Muscle of leg (tissue), 11 donors: ENCODE measurements around the gene AQP1. TPM values are rescaled to one million over a fixed set of nuclear protein-coding genes. Genes with fewer than 3 reads are reported as not detected.

Source experiments
- DNase-seq: peaks from one replicate; pipeline ENCODE4 v3.0.0; 2013
- H3K27ac ChIP-seq: one replicate; pipeline ENCODE4 v1.5.1; 2013; ENCODE audit warnings: mild to moderate bottlenecking, low read length, control low read depth
- H3K27me3 ChIP-seq: one replicate; pipeline ENCODE4 v1.6.1; 2013; ENCODE audit warnings: low read length; ENCODE audit not compliant: control insufficient read depth, insufficient read depth
- H3K36me3 ChIP-seq: one replicate; pipeline ENCODE4 v1.6.1; 2013; ENCODE audit warnings: low read length; ENCODE audit not compliant: control insufficient read depth, insufficient read depth
- H3K4me1 ChIP-seq: one replicate; pipeline ENCODE4 v1.6.1; 2013; ENCODE audit warnings: low read length; ENCODE audit not compliant: control insufficient read depth, insufficient read depth
- H3K4me3 ChIP-seq: one replicate; pipeline ENCODE4 v1.5.1; 2013; ENCODE audit warnings: low read length, control low read depth
- H3K9me3 ChIP-seq: replicated peaks from 2 replicates; pipeline ENCODE4 v1.6.1; 2013; ENCODE audit warnings: low read depth, low read length; ENCODE audit not compliant: control insufficient read depth
- WGBS: methylation state at CpG from one replicate; pipeline ENCODE4 v1.1.5; 2013; ENCODE audit warnings: missing lambda C conversion rate; ENCODE audit not compliant: insufficient coverage; 5-methylcytosine and 5-hydroxymethylcytosine counted together
- polyA plus RNA-seq, 8 donors: library from polyadenylated mRNA; unstranded; fragments of 120-200 nt; gene quantifications; one replicate each; pipeline versions ENCODE4 v1.2.1 to v1.2.3, GENCODE V29; 2013; ENCODE audit warnings: inconsistent platforms in 1 of 8, low replicate concordance in 1 of 8; ENCODE audit not compliant: insufficient read length in 8 of 8, insufficient read depth in 1 of 8
- total RNA-seq: library from RNA; stranded (reverse); fragments of 120-200 nt; gene quantifications from one replicate; pipeline ENCODE4 v1.2.4, GENCODE V29; 2013

The AQP1 gene
- total and polyA plus RNA-seq, 9 donors, result 76.5 to 109 (median 87.6) TPM

DNA sequence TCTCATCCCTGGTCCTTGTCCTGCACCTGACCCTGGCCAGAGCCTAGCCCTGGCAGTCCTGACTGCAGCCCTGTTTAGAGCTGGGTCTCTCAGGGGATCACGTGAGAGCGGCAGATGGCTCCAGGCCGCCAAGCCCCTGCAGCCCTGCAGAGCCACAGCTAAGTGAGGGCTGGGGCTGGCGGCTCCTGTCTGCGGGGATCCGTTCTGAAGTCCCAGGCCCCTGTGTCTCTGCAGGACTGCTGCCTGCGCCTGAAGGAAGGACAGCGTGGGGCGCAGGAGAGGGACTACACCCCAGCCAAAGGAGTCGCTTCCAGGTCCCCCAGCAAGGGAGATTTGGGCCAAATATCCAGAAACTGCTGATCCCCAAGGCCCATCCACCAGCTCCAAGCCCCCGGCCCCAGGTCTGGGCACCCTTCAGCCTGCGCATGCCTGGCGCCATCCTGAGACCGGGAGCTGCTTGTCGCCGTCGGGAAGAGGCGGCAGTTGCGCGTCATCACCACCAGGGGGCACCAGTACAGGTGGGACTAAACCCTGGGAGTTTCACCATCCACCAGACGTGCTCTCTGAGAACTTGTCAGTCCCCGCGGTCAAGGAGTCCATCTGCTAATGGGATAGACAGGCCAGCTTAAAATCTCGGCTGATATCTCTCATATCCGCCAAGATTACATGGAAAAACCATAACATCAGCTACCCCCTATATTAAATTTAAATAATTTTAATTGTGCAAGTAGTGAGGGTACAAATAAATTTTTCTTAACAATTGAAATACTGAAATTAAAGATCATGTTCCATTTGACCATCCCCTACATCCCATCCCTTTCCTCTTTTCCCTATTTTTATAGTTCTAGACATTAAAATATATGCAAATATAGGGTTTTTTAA lies 27.0 kb downstream of the AQP1 start:
- H3K36me3 ChIP-seq, result no peaks in the 10 kb centered on the region
- H3K27me3 ChIP-seq, result no peaks in the 10 kb centered on the region
- peaks cover 17% of the 10 kb centered on the region for H3K4me1 ChIP-seq
- peak overlapping the region; percentile 16 for H3K4me3 ChIP-seq
- H3K9me3 ChIP-seq, result no peaks in the 10 kb centered on the region
- 5% methylated on average over 20 of the region's 25 CpGs for WGBS
- DNase-seq, result peak; percentile 74
- H3K27ac ChIP-seq, result no peak overlapping the region

DNA sequence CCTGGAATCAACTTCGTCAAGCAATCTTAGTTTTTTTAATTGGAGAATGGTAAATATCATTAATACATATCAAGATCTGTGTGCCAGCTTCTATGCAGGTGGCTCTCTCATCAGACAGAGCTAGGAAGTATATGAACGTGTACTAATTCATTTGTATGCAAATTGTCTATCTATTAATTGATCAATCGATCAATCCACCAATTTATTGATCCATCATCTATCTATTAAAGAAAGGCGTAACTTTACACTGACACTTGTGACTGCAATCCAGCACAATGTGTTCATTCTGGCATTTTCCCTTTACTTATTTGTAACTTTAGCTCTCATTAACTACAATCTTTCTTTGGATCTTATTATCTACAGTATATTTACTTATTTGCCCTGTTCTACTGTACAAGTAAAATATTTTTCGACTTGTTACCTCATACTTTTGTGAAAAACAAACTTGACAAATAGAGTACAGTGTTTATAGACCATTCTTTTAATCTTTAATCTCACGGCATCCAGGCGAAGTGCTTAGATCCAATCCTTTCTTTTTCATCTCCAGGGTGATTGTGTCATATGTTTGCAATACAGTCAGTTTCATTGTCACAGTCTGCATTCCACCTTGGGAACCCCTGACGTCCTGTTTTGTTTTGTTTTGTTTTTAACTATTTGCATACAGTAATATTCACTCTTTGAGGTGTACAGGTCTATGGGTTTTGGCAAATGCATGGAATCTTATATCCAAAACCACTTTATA lies 30.1 kb downstream of the AQP1 start:
- peaks cover 8% of the 10 kb centered on the region for H3K4me1 ChIP-seq
- no CpG with 5 or more reads among the region's 8 CpGs for WGBS

DNA sequence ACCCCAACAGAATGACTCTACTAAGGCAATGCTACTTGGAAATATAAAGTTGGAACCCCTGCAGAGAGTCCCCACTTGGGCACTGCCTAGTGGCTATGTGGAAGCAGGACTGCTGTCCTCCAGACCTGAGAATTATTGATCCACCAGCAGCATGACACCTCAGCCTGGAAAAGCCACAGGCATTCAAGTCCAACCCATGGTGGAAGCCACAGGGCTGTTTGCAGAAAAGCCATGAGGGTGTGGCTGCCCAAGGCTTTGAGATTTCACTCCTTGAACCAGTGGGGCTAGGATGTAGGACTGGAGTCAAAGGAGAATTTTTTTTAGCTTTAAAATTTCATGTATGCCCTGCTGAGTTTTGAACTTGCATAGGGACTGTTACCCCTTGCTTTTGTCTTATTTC lies 38.5 kb downstream of the AQP1 start:
- Histone ChIP-seq H3K4me1 (no peaks in the 10 kb centered on the region), H3K4me3 (no peak overlapping the region), H3K27ac (no peak overlapping the region), H3K27me3 (peaks cover 5% of the 10 kb centered on the region), H3K9me3 (no peaks in the 10 kb centered on the region), H3K36me3 (no peaks in the 10 kb centered on the region)
- DNase-seq, result no peak

More for the DNA sequence above, 30.1 kb downstream of the AQP1 start:
- Histone ChIP-seq H3K27me3 (no peaks in the 10 kb centered on the region), H3K9me3 (no peaks in the 10 kb centered on the region), H3K4me3 (no peak overlapping the region), H3K27ac (no peak overlapping the region), H3K36me3 (no peaks in the 10 kb centered on the region)
- DNase-seq, result no peak

DNA sequence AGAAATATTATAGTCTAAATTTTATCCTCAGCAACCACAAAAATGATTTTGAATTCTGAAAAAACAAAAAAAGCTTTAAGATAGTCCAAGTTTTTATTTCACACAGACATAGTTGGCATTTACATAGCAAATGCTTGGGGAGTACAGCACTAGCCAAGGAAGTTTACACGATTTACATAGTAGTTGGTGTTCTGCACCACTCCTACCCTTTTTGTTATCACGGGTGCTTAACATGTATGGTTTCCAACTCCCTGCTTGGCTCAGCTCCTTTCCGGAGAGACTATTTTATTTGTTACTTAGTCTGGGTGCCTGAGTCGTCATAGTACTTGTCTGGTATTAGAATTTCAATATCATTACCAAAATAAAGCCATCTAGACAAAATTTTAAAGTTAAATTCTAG lies 43.3 kb downstream of the AQP1 start:
- DNase-seq, result no peak
- no CpG with 5 or more reads among the region's 4 CpGs for WGBS
- Histone ChIP-seq H3K4me3 (no peak overlapping the region), H3K4me1 (no peaks in the 10 kb centered on the region), H3K9me3 (peaks cover 3% of the 10 kb centered on the region), H3K27ac (no peak overlapping the region), H3K27me3 (peaks cover 7% of the 10 kb centered on the region), H3K36me3 (no peaks in the 10 kb centered on the region)

DNA sequence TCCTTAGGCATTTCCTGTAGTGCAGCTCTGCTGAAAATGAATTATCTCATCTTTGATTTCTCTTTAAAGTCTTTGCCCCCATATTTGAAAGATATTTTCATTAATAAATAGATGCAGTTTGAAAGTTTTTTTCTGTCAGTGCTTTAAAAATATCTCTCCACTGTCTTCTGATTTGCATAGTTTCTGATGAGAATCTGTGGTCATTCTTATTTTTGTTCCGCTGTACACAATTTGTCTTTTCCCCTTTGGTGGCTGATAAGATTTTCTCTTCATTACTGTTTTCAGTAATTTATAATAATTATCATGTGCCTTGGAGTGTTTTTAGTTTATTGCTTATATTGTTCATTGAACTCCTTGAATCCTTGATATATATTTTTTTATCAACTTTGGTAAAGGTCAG lies 45.1 kb downstream of the AQP1 start:
- Histone ChIP-seq H3K27ac (no peak overlapping the region), H3K9me3 (peaks cover 3% of the 10 kb centered on the region), H3K4me3 (no peak overlapping the region), H3K4me1 (no peaks in the 10 kb centered on the region), H3K36me3 (no peaks in the 10 kb centered on the region), H3K27me3 (peaks cover 3% of the 10 kb centered on the region)
- no peak for DNase-seq
- no CpG with 5 or more reads among the region's 1 CpG for WGBS

DNA sequence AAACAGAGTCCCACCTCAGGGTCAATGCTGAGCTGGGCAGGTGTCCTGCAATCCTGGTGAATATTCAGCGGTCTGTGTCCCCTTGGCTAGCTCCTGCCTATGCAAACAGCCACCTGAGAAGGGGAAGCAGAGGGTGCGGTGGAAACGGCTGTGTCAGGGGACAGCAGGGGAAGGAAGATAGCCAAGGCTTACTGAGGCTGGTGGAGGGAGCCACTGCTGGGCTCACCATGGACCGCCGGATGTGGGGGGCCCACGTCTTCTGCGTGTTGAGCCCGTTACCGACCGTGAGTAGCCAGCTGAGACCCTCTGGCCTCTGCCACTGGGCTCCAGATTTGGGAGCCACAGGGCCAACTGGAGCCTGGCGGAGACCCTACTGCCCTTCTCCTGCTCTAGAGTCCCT lies 52.2 kb downstream of the AQP1 start, which contains the start of gene GHRHR:
GHRHR (plus strand) TSS at position 112 of the 400 bp plus-strand sequence; CDS start at position 228, 116 bp downstream.
- Histone ChIP-seq H3K36me3 (no peaks in the 10 kb centered on the region), H3K27ac (no peak within 1 kb of the TSS), H3K4me1 (no peaks in the 10 kb centered on the region), H3K27me3 (peaks cover 2% of the 10 kb centered on the region), H3K4me3 (no peak within 1 kb of the TSS), H3K9me3 (no peaks in the 10 kb centered on the region)
- WGBS, result 78% methylated on average over 11 of the region's 11 CpGs
- no peak for DNase-seq

DNA sequence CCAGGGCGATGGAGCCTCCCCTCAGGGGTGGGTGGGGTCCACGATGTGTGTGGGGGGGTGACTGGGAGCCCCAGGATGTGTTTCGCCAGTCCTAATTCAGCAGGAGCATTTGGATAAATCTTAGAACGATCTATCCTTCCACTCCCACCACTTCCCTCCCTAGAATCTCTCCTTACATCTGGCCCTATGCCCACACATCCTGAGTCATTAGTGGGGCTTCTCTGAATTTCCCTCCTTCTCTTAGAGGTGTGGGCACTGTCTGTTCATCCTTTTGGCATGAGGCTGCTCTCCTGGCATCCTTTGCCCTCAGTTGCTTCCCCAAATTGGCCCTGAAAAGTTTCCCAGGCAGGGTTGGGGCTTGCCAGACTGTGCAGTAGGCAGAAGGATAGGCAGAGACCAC lies 53.7 kb downstream of the AQP1 start:
- H3K36me3 ChIP-seq, result no peaks in the 10 kb centered on the region
- 40% methylated on average over 1 of the region's 4 CpGs for WGBS
- DNase-seq, result no peak
- peaks cover 2% of the 10 kb centered on the region for H3K27me3 ChIP-seq
- no peaks in the 10 kb centered on the region for H3K9me3 ChIP-seq
- no peak overlapping the region for H3K27ac ChIP-seq
- H3K4me3 ChIP-seq, result no peak overlapping the region
- H3K4me1 ChIP-seq, result no peaks in the 10 kb centered on the region

DNA sequence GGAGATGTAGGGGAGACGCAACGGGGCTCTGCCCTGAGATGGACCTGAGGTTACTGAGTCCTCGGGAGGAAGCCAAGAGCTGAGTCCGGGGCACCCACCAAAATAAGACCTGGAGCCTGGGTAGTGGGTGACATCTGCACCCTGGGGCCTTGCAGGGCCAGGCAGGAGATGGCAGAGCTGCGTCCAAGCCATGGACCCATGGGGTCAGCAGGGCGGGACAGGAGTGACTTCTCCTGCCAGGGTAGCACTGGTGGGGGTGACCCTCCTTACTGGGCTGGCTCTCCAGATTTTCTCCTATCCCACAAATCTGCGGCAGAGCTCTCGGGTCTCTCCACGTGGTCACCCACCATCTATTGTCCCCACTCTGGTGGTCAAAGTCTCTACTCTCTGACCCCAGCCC lies 54.2 kb downstream of the AQP1 start:
- no peak for DNase-seq
- Histone ChIP-seq H3K27me3 (peaks cover 2% of the 10 kb centered on the region), H3K4me3 (no peak overlapping the region), H3K36me3 (no peaks in the 10 kb centered on the region), H3K9me3 (no peaks in the 10 kb centered on the region), H3K27ac (no peak overlapping the region), H3K4me1 (no peaks in the 10 kb centered on the region)
- 70% methylated on average over 9 of the region's 9 CpGs for WGBS

DNA sequence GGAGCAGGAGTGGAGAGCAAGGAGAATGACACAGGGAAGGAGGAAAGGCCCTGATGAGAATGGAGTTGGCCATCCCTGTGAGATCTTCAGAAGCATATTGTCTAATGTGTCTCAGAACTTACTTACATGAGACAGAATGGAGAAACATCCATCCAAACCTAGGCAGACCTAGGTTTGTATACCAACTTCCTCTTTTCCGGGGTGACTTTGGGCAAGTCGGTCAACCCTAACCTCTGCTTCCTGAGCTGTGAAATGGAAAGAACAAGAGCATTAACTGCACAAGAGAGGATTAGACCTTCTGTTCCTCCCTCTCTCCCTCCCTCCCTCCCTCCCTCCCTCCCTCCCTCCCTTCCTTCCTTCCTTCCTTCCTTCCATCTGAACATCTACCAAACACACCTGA lies 56.6 kb downstream of the AQP1 start:
- Histone ChIP-seq H3K36me3 (no peaks in the 10 kb centered on the region), H3K9me3 (no peaks in the 10 kb centered on the region), H3K4me3 (no peak overlapping the region), H3K4me1 (peaks cover 4% of the 10 kb centered on the region), H3K27me3 (peaks cover 14% of the 10 kb centered on the region), H3K27ac (no peak overlapping the region)
- DNase-seq, result no peak
- no CpG with 5 or more reads among the region's 2 CpGs for WGBS

DNA sequence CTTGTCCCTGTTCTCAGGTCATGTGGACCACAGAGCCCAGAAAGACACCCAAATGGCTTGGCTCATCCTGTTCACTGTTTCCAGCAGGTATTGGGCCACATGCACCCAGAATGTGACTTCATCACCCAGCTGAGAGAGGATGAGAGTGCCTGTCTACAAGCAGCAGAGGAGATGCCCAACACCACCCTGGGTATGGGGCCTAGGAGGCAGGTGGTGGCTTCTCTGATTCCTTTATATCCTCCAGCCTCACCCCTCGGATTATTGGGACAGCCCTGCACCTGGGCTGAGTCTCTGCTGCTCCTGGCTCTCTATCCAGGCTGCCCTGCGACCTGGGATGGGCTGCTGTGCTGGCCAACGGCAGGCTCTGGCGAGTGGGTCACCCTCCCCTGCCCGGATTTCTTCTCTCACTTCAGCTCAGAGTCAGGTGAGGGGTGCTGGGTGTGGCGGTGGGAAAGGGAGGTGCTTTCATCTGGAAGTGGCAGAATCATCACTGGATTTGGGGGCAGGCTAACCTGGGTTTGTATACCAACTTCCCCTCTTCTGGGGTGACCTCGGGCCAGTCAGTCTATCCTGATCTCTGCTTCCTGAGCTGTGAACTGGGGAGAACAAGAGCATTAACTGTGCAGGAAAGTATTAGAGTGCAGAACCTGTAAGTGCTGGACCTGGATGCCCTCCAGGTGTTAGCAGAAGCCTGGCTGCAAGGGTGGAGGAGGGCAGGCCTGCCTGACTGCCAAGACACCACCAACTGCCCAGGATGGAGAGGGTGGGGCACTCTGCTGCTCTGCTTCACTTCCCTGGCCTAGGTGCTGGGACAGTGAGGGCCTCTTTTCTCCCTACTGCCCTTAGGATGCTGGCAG lies 57.3 kb downstream of the AQP1 start:
- Histone ChIP-seq H3K9me3 (no peaks in the 10 kb centered on the region), H3K36me3 (no peaks in the 10 kb centered on the region), H3K4me3 (no peak overlapping the region), H3K27me3 (peaks cover 14% of the 10 kb centered on the region), H3K27ac (no peak overlapping the region), H3K4me1 (peaks cover 4% of the 10 kb centered on the region)
- WGBS, result no CpG with 5 or more reads among the region's 7 CpGs
- no peak for DNase-seq
